ENCODE data around the gene IQCK.

- no peak for TF ChIP-seq POLR2AphosphoS5 (IDR thresholded peaks at IDR 0.05)
- no peak for TF ChIP-seq POLR2A (IDR thresholded peaks at IDR 0.05)
- no peak for TF ChIP-seq CTCF (IDR thresholded peaks at IDR 0.05)
- TF ChIP-seq EP300 (IDR thresholded peaks at IDR 0.05), result no peak
Measured at GRCh38 chr16:19746561-19746960, 28.5 kb downstream of the IQCK start.
